Stimulated activated CD8-positive, alpha-beta memory T cell treated with anti-CD3 and anti-CD28 coated beads, Interleukin-12 subunit alpha, Interleukin-12 subunit beta, amount 100 ng/mL, for 1 hour (primary cell): ENCODE data around the gene B3GAT3.
"Not testable (repeated sequence)": the region's sequence is repeated elsewhere in the genome, so short reads cannot be mapped to it uniquely, and the experiment has no call there.

Experiments
- DNase-seq: peaks from one replicate; pipeline ENCODE4 v3.0.0-alpha.2; 2020; ENCODE audit warnings: low read depth

B3GAT3 gene

DNA sequence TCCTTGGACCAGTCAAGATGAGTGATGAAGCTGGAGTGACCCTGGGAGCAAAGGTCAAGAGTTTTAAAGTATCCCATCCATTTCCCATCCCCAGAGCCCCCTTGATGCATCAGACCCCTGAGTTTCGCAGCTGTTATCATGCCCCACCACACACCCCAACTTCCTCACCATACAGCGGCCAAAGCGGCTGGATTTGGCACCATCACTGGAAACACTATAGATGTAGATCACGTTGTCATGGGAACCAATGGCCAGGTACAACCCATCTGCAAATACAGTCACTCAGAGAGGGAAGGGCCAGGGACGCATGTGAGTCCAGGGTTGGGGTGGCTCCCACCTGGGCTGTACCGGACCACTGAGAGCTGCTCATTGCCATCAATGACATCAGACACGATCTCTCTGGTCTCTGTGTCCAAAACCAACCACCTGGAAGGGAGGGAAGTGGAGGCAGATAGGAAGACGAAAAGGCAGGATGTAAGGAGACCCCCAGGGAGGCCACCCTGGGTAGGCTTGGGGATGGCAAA, 17.9 kb downstream of the B3GAT3 start:
- no peak for DNase-seq

DNA sequence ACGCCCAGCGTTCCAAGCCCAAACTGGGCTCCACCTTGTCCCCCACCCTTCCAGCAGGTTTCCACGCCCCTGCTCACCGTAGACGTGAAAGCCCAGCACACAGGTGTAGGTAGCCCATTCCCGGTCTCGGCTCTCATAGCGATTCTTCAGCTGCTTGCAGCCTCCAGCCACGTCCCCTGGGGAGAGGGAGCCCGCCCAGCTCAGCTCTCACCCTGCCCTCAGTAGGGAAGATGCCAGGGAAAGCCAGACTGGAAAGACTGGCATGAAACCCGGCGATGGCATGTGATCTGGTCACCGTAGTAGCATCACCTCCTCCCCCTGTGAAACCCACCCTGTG, 18.7 kb downstream of the B3GAT3 start:
- no peak for DNase-seq

DNA sequence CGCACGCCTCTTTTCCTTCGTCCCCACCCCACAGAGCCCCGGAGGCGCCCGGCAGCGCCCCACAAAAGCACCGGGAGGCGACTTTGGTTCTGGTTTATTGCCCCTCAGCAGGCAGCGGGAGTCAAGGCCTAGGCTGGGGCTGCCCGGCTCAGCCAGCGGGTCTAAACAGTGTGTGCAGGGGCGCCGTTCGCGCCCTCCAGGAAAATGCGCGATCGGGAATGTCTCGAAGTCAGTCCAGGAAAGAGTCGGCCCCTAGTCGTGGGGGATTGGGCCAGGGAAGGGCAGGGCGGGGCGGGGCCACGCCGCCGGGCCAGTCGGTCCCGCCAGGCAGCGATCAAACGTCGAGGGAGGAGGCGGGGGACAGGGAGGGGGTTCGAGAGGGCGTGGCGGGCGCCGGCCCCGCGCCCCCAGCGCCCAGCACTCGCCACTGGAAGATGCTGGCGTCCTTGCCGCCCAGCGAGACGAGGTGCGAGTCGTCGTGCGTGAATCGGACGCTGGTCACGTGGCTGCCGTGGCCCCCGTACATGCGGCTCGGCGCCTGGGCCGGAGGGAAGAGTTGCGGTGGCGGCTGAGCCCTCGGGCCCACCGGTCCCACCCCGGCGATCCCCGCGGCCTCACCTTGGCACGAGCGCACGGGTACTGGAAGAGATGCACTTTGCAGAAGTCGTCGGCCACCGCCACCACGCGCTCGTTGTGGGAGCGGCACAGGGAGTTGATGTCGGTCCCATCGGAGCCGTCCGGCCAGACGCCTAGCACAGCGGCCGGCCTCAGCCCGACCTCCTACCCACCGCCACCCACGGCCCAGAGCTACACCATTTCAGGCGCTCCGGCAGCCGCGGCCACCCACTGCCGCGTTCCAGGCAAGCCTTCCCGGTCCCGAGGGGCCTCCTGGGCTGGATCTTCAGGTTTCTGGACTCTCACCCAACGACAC, 19.4 kb downstream of the B3GAT3 start:
- DNase-seq: no peak

DNA sequence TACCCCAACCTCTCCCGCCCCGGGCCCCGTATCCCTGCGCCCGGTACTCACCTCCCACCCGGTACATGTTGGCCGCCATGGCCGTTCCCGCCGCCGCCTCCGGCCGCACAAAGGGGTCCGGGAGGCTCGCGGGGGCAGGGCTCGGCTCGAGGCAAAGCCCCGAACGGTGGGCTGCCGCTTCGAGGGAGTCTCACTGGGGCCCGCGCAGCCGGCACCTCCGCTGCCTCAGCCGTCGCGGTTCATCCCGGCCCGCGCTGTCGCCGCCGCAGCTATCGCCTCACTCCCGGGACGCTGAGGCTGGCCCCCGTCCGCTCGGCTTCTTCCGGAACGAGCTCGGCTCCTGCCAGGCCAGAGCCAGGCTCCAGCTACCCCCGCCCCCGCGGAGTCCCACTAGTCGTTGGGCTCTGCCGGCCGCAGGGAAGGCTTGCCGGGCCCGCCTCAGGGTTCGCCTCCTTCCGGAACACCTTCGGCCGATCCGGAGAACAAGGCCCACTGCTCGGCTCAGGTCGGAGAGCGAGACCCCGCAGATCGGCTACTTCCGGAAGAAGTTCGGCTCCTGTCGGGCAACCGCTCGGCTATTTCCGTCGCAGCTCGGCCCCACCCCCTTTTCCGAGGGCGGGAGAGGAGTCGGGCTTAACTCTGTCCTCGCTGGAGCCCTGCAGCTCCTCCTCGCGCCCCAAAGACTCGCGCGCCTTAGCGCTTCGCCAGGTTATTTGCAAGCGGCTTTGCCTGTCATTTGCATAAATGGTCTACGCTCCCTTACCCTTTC, 20.2 kb downstream of the B3GAT3 start, which contains the start of gene MTA2:
Gene MTA2, minus strand, starts transcription at position 494 of the 769 bp plus-strand sequence. Its CDS starts 415 bp downstream, at position 79.
- DNase-seq: peak; percentile 98

DNA sequence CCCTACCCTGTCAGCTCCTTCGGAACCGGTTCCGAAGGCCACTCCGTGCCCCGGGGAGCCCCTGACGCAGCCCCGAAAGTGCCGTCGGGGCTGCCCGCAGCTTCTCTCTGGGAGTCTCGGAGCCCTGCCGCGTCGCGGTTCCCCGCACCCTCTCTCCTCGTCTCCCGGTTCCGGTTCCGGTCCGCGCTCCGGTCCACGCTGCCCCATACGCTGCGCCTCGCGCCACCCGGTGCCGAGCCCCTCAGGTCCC, 20.7 kb downstream of the B3GAT3 start:
- DNase-seq: no peak

DNA sequence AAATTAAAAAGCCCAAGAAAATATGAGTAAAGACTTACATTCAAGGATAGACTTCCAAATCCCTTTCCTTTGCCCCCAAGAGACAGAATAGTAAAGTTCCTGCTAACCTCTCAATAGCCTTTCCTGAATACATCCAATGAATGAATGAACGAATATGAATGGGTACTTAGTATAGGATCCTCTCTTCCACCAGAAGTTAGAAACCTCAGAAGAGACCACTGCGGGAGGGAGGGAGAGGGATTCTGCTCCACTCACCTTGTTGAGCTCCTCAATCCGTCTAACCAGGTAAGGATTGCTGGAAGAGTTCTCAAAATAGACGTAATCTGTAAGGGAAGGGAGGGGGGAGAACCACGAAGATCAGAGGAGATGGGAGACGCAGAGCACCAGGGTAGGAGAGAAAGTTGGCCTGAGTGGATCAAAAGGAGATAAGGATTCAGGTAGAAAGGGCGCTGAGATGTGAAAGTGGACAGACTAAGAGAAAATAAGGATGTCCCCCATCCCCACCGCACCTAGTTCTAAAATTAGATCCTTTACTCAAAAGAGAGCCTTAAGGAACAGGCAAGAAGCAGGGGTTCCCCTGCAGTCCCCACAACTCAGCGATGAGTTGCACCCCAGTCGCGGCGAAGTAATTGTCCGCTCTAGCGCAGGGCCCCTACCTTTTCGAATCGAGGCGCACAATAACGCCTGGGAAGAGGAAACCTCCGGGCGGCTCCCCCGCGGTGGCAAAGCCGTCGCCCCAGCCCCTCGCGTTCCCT, 21.2 kb downstream of the B3GAT3 start:
- DNase-seq: no peak

DNA sequence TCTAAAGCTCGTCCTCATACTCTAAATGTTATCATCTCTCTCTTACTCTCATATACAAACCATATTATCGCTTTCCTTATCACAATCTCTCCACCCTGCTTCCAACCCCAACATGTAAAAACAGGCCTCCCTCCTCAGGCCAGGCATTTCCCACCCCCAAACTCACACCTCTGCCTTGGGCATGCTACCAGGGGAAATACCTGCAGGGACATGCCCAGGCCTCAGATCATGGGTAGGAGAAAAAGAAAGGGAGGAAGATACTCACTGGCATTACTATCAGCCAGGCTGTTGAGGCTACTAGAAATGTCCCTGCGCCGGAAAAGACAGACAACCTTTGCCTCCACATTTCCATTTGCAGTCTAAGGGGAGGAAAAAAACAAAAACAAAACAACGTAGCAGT, 21.9 kb downstream of the B3GAT3 start:
- DNase-seq: no peak

DNA sequence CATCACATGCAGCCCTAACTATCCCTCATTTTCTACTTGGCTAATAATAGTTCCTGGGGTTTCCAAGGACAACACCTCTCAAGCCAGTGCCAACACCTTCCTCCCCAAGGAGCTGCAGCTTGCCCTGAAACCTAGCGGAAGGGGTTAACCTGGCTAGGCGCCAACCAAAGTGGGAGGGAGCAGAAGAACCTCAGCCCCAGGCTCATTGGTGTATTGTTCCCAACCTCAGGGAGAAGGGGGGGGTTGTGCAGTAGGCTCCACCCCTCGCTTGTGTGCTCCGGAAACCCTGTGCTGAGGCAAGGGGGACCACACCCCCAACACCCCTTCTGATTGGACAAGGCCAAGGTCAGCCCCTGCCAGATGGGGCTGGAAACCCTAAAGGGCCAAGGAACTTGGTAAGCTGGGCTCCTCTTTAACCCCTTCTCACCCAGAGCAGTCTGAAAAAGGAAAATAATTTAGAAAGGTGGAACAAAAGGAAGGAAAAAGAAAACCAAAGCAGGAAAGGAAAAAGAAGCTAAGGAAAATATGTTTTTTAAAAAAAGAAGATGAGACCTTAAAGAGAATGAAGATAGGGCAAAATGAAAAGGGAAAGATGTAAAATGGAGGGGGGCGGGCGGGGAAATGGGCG, 22.6 kb downstream of the B3GAT3 start:
- peak; percentile 88 for DNase-seq

DNA sequence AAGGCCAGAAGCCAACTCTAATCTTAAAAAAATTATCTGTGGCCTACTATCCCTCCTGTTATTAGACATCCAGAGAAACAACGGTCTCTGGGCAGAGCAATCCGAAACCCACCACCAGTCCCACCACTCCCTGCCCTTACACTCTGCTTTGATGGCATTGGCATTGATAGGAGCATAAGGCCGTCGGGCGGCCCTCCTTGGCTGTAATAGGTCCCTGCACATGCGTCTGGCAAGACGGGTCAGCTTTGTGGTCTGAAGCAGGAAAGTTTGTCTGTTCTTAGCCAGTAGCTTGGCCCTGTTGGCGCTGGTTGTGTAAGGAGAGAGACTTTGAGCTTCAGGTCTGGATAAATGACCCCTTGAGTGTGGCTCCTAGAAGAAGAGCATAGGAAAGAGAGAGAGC, 26.7 kb downstream of the B3GAT3 start:
- DNase-seq: no peak

DNA sequence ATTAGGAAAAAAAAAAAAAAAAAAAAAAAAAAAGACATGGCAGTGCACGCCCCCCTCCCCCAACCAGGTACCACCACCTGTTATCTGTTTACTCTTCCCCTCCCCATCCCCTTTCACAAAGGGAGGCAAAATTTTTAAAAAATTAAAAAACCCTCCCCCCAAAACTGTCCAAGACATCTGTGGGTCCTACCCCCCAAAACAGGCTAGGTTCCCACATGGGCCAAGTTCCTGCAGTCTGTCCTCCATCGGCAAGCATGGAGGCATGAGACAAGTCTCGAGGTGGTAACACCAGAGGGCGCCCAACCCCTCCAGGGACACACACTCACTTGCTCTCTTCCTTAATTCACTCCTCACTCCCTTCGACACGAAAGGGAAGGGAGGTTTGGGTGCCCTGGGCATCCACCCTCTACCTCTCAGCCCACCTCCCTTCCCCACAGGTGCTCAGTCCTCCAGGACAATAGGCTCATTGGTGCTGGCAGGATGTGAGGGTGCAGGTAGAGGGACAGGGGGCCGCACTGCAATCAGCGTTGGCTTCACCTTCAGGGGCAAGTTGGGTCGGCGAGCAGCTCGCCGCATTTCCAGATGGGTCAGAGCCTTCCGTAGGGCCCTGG, 28.2 kb downstream of the B3GAT3 start:
- peak; percentile 62 for DNase-seq

DNA sequence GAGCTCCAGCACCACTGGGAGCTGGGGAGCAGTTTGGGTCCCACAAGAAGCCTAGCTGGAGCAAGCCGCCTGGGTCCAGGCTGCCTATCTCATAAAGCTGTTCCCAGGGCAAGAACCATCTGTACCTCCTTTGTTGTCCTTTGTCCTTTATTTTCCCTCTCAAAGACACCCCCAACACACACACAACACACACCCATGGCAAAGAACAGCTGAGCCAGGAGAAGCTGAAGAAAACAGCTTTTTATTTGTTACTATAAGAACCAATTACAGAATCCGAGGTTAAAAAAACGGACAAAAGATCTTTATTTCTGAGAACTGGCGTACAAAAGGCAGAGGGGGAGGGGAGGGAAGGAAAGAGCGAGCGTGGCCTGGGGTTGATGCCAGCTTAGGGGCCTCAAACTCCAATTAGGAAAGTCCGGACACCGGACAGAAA, 28.8 kb downstream of the B3GAT3 start:
- no peak for DNase-seq

DNA sequence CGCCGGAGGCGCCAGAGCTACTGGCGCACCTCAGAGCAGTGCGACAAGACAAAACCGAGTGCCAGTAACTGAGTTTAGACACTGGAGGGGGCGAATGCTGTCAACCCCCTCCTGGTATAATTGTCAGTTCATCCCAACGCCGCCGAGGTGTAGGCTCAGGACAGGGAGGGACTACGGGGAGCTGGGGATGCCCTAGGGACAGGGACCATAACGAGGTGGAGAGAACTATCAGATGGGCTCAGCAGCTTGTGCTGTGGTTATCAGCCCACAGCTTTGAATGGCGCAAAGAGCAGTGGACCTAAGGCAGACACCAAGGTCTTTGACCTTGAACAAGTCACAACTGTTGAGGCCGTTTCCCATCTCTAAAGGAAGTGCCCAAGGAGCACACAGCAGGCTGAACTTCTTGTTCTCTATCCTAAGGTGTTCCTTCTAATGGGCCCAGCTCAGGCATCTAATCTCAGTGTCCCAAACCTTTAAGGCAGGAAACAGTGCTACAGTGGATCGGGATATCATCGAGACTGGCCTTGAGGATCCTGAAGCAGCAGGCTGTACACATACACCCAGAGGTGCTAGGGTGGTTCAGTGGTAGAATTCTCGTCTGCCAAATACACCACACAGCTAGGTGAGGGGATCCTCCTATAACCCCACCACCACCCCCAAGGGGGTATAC, 29.5 kb downstream of the B3GAT3 start:
- no peak for DNase-seq

DNA sequence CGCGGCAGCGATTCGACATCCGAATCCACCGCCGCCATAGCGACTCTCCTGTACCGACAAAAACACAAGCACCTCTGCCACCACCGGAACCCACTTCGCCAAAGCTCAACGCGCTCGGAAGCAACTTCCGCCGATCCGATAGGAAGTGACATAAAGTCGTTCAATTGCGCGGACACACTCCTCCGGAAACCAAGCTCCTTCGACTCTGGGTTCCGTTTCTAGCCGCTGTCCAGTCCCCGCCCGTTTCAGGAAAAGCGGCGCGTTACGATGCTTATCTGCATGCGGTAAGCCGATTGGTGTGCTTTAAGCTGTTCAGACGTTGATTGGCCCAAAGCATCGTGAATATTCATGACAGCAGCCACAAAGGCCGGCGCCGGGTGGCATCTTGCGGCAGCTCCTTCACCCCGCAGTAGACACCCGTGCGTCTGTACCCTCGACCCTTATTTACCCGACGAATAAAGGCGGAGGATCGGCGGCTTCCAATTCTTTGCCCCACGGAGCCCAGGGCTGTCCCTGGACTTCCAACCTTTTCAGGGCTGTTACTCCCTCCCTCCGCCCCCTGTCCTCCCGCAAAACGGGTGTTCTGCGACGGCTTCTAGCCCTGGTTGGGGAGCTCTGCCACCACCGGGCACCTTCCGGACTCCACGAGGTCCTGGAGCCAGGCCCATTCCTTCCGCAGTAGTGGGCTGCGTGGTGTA, 30.2 kb downstream of the B3GAT3 start, which contains the start of gene TUT1:
Gene TUT1, minus strand, starts transcription at position 76 of the 698 bp plus-strand sequence. Its CDS starts 38 bp downstream, at position 38.
- DNase-seq: peak; percentile 94

DNA sequence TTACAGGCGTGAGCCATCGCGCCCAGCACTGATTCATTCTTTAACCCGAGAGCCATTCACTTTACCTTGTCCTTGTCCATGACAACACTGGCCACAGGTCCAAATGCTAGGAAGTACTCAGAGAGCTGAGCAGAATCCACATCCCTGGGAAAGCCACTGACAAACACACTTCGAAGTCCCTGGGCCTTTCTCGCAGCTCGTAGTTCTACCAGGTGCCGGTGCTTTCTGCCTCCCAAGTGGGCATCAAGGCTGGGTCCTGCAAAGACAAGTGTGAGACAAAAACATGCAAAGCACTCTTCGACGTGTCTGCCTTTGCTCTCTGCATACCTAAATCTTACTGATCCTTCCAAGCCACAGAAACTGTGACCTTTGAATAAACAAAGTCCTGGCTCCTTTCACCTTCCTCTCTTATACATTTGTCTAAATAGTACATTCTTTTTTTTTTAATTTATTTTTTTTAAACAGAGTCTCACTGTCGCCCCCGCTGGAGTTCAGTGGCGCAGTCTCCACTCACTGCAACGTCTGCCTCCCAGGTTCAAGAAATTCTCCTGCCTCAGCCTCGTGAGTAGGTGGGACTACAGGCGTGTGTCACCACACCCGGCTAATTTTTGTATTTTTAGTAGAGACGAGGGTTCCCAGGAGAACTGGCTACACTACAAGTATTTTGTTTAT, 32.7 kb downstream of the B3GAT3 start:
- no peak for DNase-seq

DNA sequence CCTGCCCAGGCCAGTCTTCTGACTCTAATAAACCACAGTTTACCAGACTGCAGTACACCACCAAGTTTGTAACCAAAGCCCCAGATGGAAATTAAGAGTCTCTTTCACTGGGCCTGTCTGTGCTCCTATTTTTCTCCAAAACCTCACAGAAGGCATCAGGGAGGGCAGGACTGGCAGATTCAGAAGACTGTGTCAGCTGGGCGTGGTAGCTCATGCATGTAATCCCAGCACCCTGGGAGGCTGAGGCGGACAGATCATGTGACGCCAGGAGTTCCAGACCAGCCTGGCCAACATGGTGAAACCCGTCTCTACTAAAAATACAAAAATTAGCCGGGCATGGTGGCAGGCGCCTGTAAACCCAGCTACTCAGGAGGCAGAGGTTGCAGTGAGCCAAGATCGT, 36.4 kb downstream of the B3GAT3 start:
- DNase-seq: not testable (repeated sequence)

DNA sequence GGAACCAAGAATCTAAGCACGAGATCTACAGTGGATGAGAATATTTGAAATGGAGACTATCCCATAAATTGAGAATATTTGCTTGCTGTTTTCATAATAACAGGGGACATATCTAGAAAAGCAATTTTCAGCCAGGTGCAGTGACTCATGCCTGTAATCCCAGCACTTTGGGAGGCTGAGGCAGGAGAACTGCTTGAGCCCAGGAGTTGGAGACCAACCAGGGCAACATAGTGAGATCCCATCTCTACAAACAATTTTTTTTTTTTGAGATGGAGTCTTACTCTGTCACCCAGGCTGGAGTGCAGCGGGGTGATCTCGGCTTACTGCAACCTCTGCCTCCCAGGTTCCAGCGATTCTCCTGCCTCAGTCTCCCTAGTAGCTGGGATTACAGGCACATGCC, 40.1 kb downstream of the B3GAT3 start:
- DNase-seq: not testable (repeated sequence)

DNA sequence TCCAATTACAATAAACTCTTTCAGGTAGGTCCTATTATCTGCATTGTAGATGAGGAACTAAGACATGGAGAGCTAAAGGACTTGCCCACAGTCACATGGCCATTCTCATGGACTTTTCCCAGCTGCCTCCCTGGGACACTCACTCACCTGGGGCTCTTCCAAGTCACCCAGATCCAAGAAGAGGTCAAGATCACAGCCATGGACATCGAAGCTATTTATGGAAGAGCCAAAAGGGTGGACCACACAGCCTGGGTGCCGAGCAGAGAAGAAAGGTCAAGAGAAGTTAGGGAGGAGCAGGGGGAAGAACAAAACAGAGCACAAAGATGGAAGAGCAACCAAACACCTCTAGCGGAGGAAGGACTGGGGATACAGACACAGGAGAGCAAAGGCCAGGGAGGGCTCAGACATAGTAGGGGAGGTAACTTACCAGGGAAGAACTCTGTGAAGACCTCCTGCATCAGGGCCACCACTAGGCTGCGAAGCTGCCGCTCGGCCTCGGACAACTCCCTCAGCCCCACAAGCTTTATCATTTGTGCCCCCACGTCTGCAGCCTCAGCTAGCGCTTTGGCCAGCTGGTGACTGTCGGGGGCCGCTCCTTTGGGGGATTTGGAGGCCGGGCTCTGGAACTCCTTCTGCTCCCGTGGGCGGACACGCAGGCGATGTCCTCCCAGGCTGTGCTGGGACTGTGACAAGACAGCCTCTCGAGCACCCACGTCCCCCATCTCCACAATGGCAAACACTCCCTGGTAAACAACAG, 40.6 kb downstream of the B3GAT3 start:
- no peak for DNase-seq

DNA sequence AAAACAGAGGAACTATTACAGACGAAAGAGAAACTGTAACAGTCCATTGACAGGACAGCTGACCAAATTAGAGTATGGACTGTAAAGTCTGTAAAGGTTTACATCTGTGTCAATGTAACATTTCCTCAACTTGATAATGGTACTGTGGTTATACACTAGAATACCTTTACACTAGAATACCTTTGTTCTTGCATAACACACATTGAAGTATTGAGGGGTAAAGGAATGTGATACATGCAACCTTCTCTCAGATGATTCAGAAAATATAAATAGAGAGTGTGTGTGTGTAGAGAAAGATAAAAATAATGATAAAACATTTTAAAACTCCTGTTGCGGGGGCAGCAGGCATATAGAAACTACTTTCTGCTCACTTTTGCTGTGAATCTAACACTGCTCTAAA, 42.5 kb downstream of the B3GAT3 start:
- no peak for DNase-seq

DNA sequence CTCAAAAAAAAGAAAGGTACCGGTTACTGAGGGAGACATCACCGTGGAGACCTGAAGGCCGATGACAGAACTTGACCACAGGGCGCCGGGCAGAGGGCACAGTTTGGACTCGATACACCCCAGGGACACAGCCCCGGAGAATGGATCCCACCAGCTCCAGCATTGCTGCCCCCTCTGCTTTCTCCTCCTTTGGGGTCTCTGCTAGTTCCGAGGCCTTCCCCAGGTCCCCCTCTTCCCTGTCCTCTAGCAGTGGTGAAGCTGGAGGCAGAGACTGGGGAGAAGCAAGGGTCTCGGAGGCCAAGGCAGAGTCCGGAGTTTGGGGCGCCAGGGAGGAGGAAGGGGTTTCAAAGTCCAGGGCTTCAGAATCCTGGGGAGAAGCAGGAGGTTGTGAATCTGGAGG, 43.2 kb downstream of the B3GAT3 start:
- no peak for DNase-seq
